Measurements from ENCODE around the gene PGPEP1.
A peak's percentile ranks its signal among the peaks of the same experiment; 100 is the strongest.

Gene PGPEP1

GRCh38 chr19:18418029-18418482, 77.7 kb downstream of the PGPEP1 start:
- no peak overlapping the region for H3K9ac ChIP-seq

GRCh38 chr19:18418483-18419194, 78.2 kb downstream of the PGPEP1 start:
- H4K20me1 ChIP-seq (ENCODE audit: insufficient read depth), result no peaks in the 10 kb centered on the region
- H3K27me3 ChIP-seq (ENCODE audit: insufficient read depth, low read depth), result 0 out of 2 replicates have a peak, but pooled peaks cover 11% of the 10 kb centered on the region
- H3K79me2 ChIP-seq (ENCODE audit: insufficient read depth, low read depth), result peaks cover 8% of the 10 kb centered on the region; the same call in 1 of the 2 replicates
- H3K4me1 ChIP-seq (ENCODE audit: low read depth, poor library complexity, severe bottlenecking), result peaks cover 51% of the 10 kb centered on the region
- H2AFZ ChIP-seq (ENCODE audit: low read depth), result peak overlapping the region; percentile 29; the same call in 1 of the 2 replicates
- H3K27ac ChIP-seq, result no peak overlapping the region
- H3K36me3 ChIP-seq (ENCODE audit: insufficient read depth), result no peaks in the 10 kb centered on the region
- H3K4me3 ChIP-seq (IDR thresholded peaks at IDR 0.05; ENCODE audit: insufficient read depth, low read depth, low read length), result no peak overlapping the region
- TF ChIP-seq CTCF (conservative IDR thresholded peaks at IDR 0.05; ENCODE audit: low read depth, low read length), result no peak
- no peak overlapping the region for H3K9ac ChIP-seq
- peak overlapping the region; percentile 84 for H3K4me2 ChIP-seq

More at GRCh38 chr19:18418029-18418482, 77.7 kb downstream of the PGPEP1 start:
- Histone ChIP-seq H3K27me3 (ENCODE audit: insufficient read depth, low read depth) (peaks cover 11% of the 10 kb centered on the region; the same call in 1 of the 2 replicates), H3K4me2 (peak overlapping the region; percentile 84), H2AFZ (ENCODE audit: low read depth) (peak overlapping the region; percentile 29; the same call in 1 of the 2 replicates), H4K20me1 (ENCODE audit: insufficient read depth) (no peaks in the 10 kb centered on the region), H3K79me2 (ENCODE audit: insufficient read depth, low read depth) (peaks cover 8% of the 10 kb centered on the region; the same call in 1 of the 2 replicates), H3K36me3 (ENCODE audit: insufficient read depth) (no peaks in the 10 kb centered on the region), H3K27ac (no peak overlapping the region), H3K4me1 (ENCODE audit: low read depth, poor library complexity, severe bottlenecking) (peaks cover 51% of the 10 kb centered on the region), H3K4me3 (IDR thresholded peaks at IDR 0.05; ENCODE audit: insufficient read depth, low read depth, low read length) (no peak overlapping the region)
- TF ChIP-seq CTCF (conservative IDR thresholded peaks at IDR 0.05; ENCODE audit: low read depth, low read length), result no peak

- Histone ChIP-seq H3K27ac (no peak within 1 kb of the TSS), H3K36me3 (ENCODE audit: insufficient read depth) (no peaks in the 10 kb centered on the region), H2AFZ (ENCODE audit: low read depth) (peak within 1 kb of the TSS; percentile 29; the same call in 1 of the 2 replicates), H3K27me3 (ENCODE audit: insufficient read depth, low read depth) (0 out of 2 replicates have a peak, but pooled peaks cover 11% of the 10 kb centered on the region), H3K4me2 (peak within 1 kb of the TSS; percentile 84), H3K4me1 (ENCODE audit: low read depth, poor library complexity, severe bottlenecking) (peaks cover 49% of the 10 kb centered on the region), H4K20me1 (ENCODE audit: insufficient read depth) (no peaks in the 10 kb centered on the region), H3K4me3 (IDR thresholded peaks at IDR 0.05; ENCODE audit: insufficient read depth, low read depth, low read length) (no peak within 1 kb of the TSS), H3K79me2 (ENCODE audit: insufficient read depth, low read depth) (peaks cover 8% of the 10 kb centered on the region; the same call in 1 of the 2 replicates), H3K9ac (peak within 1 kb of the TSS; percentile 50)
- no peak for TF ChIP-seq CTCF (conservative IDR thresholded peaks at IDR 0.05; ENCODE audit: low read depth, low read length)
Measured at GRCh38 chr19:18419195-18419698, 78.8 kb downstream of the PGPEP1 start, which contains the start of gene SSBP4. TSS of gene SSBP4 (plus strand) at chr19:18419398. CDS start at chr19:18419649, 251 bp downstream.
